ENCODE results near the gene COLEC12.
"Not testable (repeated sequence)": the region's sequence is repeated elsewhere in the genome, so short reads cannot be mapped to it uniquely, and the experiment has no call there.

Gene COLEC12

GRCh38 chr18:407191-407590 lies 93.3 kb downstream of the COLEC12 start:
- no peak for DNase-seq

- no peak for DNase-seq
These were observed 93.8 kb downstream of the COLEC12 start for GRCh38 chr18:406677-407076.

- not testable (repeated sequence) for DNase-seq
These were observed 95.5 kb downstream of the COLEC12 start for GRCh38 chr18:405006-405405.

GRCh38 chr18:404061-404636 lies 96.4 kb downstream of the COLEC12 start:
- no peak for DNase-seq

- no peak for DNase-seq
These were observed 98.4 kb downstream of the COLEC12 start for GRCh38 chr18:402129-402528.

GRCh38 chr18:400456-400855 lies 100.0 kb downstream of the COLEC12 start:
- DNase-seq: no peak

GRCh38 chr18:399631-400135 lies 100.8 kb downstream of the COLEC12 start:
- DNase-seq: no peak

- DNase-seq: no peak
These were observed 101.4 kb downstream of the COLEC12 start for GRCh38 chr18:398935-399630.

- no peak for DNase-seq
These were observed 103.9 kb downstream of the COLEC12 start for GRCh38 chr18:396556-396955.

- DNase-seq: no peak
These were observed 104.3 kb downstream of the COLEC12 start for GRCh38 chr18:396251-396555.

GRCh38 chr18:395456-396250 lies 104.8 kb downstream of the COLEC12 start:
- no peak for DNase-seq

- no peak for DNase-seq
These were observed 105.5 kb downstream of the COLEC12 start for GRCh38 chr18:394987-395362.

GRCh38 chr18:394262-394986 lies 106.1 kb downstream of the COLEC12 start:
- no peak for DNase-seq

GRCh38 chr18:393574-393957 lies 106.9 kb downstream of the COLEC12 start:
- DNase-seq: no peak

- no peak for DNase-seq
These were observed 107.5 kb downstream of the COLEC12 start for GRCh38 chr18:392928-393573.

GRCh38 chr18:390741-391478 lies 109.6 kb downstream of the COLEC12 start:
- no peak for DNase-seq

GRCh38 chr18:389658-390357 lies 110.7 kb downstream of the COLEC12 start:
- no peak for DNase-seq

- no peak for DNase-seq
These were observed 112.3 kb downstream of the COLEC12 start for GRCh38 chr18:388200-388599.

GRCh38 chr18:386994-387393 lies 113.5 kb downstream of the COLEC12 start:
- no peak for DNase-seq

- DNase-seq: no peak
These were observed 115.6 kb downstream of the COLEC12 start for GRCh38 chr18:384897-385296.

GRCh38 chr18:383135-383534 lies 117.4 kb downstream of the COLEC12 start:
- no peak for DNase-seq
